Hepatocyte (in vitro differentiated cells): ENCODE measurements around the gene PI4KA.

Experiments
- EZH2 ChIP-seq: fragments of 200-600 bp; sonication (generic); IDR thresholded peaks from 2 replicates; pipeline ENCODE4 v1.6.1; 2016; ENCODE audit warnings: antibody characterized with exemption, mild to moderate bottlenecking, borderline replicate concordance
- EZH2phosphoT487 ChIP-seq: fragments of 200-600 bp; sonication (generic); IDR thresholded peaks from one replicate; pipeline ENCODE4 v1.6.1; 2018; ENCODE audit warnings: antibody characterized with exemption, mild to moderate bottlenecking, low read depth, moderate library complexity; ENCODE audit not compliant: unreplicated experiment, severe bottlenecking
- TF ChIP-seq, protein P1 (sequence below): fragments of 200-600 bp; sonication (generic); IDR thresholded peaks from 2 replicates; pipeline ENCODE4 v1.5.1; 2016; ENCODE audit warnings: antibody characterized with exemption, mild to moderate bottlenecking; ENCODE audit not compliant: poor library complexity

GRCh38 chr22:20756846-20757245 is 101.8 kb downstream of the PI4KA start:
- TF ChIP-seq, protein P1, sequence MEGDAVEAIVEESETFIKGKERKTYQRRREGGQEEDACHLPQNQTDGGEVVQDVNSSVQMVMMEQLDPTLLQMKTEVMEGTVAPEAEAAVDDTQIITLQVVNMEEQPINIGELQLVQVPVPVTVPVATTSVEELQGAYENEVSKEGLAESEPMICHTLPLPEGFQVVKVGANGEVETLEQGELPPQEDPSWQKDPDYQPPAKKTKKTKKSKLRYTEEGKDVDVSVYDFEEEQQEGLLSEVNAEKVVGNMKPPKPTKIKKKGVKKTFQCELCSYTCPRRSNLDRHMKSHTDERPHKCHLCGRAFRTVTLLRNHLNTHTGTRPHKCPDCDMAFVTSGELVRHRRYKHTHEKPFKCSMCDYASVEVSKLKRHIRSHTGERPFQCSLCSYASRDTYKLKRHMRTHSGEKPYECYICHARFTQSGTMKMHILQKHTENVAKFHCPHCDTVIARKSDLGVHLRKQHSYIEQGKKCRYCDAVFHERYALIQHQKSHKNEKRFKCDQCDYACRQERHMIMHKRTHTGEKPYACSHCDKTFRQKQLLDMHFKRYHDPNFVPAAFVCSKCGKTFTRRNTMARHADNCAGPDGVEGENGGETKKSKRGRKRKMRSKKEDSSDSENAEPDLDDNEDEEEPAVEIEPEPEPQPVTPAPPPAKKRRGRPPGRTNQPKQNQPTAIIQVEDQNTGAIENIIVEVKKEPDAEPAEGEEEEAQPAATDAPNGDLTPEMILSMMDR = no peak
- TF ChIP-seq EZH2 (no peak), EZH2phosphoT487 (no peak)
